ENCODE results near the gene GRAP.
"Not testable (repeated sequence)": the region's sequence is repeated elsewhere in the genome, so short reads cannot be mapped to it uniquely, and the experiment has no call there.

GRAP gene

DNA sequence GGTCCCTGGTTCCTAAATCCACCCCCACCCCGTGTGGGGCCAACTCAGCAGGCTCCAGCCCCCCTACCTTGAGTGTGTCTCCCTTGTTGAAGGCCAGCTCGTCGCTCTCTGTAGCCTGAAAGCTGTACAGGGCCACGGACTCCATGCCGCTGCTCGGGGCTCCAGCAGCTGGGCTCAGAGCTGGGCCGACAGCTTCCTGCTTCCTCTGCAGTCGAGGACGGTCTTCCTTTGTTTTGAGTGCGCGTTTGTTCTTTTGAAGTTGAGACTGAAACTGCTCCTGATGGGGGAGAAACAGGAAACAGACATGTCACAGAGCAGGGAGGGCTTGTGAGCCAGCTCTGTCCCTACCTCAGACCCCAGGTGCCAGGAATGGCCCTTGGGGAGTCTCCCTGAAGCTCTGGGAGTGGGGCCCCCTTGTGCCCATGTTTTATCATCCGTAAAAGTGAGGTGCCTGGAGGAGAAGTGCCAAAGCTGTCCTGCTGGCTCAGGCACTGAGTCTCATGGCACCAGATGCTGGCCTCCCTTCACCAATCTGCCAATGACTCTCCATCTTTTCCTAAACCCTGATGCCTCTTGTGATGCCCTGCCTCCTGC, at the start of gene GRAP:
TSS of gene GRAP (minus strand) at position 176 of the 594 bp plus-strand sequence. CDS start at position 145, 31 bp downstream.
- not testable (repeated sequence) for DNase-seq

DNA sequence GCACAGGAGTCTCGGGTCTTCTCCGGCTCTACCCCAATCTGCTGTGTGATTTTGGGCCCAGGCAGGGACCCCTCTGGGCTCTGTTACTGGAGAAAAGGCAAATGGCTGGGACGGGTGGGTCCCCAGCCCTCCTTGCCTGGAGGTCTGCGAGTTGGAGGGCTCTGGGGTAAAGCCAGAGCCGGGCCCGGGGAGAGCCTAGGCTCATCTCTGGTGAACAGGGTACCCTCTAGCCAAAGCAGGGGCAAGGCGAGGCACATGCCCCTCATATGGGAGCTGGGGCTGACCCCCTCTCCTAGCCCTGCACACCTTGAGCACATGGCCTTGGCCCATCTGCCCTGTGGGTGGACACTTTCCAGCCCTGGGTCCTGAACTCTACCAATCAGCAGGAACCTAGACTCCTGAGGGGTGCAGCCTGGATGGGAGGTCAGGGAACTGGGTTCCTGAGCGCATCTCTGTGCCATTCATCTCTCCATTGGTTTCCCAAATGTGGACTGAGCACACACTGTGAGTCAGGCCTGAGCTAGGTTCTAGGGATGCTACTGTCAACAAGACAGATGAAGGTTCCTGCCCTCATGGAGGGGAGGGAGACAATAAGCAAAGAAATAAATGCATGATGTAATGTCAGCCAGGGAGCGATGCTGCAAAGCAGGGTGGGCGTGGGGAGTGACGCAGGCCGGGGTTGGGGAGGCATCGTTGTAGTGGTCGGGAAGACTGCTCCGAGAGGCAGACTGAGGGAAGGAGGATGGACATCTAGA, 47.1 kb upstream of the GRAP start:
- DNase-seq = not testable (repeated sequence)

DNA sequence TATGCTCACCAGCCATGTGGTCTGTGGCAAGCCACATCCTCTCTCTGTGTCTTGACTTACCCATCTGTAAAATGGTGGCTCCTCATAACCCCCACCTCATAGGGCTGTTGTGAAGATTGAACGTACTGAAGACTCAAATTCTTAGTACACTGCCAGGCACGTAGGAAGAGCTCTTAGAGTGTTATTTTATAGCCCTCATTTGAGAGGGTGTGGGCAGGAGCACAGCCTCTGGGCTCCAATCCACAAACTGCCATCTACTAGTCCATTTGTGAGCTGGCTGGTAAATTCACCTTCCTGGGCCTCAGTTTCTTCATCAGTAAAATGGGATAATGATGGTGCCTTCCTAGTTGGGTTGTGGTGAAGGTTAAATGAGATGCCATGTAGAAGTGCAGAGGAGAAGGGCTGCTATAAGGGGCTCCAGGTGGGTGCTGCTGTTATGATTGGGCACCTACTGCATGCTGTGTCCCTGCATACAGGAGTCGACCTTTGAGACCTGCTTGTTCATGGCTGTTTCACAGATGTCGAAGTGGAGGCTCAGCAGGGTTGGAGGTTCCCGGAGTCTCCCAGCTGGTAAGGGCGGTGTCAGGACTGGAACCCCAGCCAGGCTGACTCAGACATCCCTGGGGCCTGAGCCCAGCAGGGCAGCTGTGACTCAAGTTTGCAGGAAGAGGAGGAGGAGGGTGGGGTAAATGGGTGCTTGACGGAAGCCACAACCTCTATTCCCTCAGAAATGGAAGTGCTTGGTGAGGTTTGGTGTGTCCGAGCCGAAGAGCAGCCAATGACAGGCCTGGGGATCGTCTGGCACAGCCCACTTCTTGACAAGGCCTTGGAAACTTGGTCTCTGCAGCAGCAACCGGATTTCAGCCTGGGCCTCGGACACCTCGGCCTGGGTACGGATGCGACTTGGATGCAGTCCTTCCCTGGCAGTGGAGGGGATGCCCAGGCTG, 46.3 kb upstream of the GRAP start:
- DNase-seq = not testable (repeated sequence)

DNA sequence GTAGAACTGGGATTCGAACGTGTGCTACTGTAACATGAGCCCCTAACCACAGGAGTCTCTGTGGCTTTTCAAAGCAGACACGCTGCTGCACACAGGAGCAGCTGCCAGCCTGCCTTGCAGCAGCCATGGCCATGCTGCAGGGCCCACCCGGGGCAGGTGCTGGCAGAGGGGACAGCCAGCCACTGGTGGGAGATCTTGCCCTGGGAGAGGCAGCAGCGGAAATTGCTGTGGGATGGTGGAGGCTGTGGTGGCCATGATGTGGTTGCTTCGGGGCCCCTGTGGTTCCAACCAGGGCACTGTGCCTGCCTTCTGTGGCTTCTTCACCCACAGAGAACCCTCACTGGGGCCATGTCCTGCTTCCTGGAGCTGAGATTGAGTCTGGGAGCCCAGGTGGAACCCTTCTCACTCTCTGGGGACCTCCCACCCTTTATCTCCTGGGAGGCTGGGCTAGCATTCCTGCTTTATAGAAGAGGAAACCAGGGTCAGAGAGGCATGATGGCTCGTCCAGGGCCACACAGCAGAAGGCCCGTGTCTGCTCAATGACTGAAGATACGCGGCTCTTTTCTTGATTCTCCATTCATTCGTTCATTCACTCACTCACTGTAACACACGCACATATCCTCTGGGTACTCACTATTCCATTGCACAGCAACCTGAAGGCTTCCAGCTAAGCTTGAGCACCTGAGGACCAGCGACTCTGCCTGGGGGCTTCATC, 43.5 kb upstream of the GRAP start:
- DNase-seq = not testable (repeated sequence)

- not testable (repeated sequence) for DNase-seq
These were observed 42.3 kb upstream of the GRAP start for GRCh38 chr17:19088804-19089685.

DNA sequence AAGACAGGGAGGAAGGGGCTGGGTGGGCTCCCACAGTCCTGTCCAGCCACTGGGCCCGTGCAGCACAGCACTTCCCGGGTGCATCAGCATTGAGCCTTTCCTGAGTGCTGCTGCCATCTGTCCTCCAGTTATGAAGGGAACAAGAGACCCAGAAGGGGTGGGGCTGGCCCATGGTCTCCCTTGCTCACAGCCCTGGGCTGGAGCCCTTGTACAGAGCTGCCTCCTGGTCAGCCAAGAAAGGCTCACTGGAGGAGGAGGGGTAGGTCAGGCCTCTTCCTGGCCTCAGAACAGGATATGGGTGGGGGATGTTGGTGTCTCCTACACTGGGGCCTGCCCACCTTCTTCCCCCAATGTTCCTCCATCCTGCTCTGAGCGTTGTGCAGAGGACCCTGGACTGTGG, 30.6 kb upstream of the GRAP start:
- DNase-seq = not testable (repeated sequence)

- not testable (repeated sequence) for DNase-seq
These were observed 29.8 kb upstream of the GRAP start for GRCh38 chr17:19076398-19077192.

DNA sequence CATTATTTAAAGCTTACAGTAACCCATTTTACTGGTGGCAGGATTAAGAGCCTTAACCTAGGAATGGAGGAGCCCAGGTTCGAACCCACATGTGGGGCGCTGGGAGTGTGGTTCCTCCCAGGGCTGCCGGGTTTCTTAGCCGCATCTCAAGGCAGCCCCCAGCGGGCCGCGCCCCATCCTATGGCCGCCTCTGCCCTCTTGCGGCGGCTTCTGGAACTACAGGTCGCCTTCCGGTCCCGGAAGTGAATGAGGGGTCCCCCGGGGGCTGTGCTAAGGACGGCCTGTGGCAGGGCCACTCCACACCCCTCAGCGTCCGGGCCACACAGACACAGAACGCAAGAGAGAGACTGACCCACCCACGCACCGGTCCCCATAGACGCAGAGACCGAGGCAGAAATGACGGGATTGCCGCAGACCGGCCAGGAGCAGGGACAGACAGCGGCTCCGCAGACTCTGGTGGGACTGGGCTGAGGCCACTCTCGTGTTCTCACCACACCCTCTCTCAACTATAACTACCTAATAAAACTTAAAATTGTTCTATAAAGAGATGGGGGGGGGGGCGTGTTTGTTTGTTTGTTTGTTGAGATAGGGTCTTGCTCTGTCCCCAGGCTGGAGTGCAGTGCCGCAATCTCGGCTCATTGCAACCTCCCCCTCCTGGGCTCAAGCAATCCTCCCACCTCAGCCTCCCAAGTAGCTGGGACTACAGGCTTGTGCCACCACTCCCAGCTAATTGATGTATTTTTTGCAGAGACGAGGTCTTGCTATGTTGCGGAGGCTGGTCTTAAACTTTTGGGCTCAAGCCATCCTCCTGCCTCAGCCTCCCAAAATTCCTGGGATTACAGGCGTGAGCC, 23.8 kb upstream of the GRAP start:
- not testable (repeated sequence) for DNase-seq

DNA sequence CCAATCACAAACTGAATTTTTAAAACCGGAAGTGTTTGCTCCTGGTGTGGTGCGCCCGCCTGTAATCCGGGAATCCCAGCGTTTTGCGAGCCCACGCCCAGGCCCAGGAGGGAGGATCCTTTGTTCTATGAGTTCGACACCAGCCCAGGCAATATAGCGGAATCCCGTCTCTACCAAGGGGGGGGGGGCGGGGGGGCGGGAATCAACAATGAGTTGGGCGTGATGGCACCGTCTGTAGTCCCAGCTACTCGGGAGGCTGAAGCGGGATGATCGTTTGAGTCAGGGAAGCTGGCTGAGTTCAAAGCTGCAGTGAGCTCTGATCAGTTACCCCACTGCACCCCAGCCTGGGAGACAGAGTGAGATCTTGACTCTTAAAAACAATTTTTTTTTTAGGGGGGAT, 17.6 kb upstream of the GRAP start:
- DNase-seq = not testable (repeated sequence)

GRCh38 chr17:19063326-19063956, 16.7 kb upstream of the GRAP start:
- not testable (repeated sequence) for DNase-seq

- not testable (repeated sequence) for DNase-seq
These were observed 16.1 kb upstream of the GRAP start for GRCh38 chr17:19062718-19063325.

GRCh38 chr17:19062009-19062717, 15.4 kb upstream of the GRAP start:
- DNase-seq = not testable (repeated sequence)

DNA sequence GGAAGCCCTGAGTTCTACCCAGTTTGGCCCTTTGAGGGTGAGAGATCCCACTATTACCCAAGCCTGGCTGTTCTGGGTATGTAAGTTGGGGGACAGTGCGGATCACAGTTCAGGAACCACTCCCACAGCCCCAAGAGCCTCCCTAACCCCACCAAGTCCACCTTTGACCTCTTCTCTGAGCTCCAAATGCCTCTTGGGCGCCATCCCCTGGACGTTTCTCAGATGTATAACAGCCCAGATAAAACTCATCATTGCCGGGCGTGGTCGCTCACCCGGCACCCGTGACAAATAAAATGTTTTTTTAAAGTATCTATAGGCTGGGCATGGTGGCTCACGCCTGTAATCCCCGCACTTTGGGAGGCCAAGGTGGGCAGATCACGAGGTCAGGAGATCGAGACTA, 8.7 kb upstream of the GRAP start:
- not testable (repeated sequence) for DNase-seq

DNA sequence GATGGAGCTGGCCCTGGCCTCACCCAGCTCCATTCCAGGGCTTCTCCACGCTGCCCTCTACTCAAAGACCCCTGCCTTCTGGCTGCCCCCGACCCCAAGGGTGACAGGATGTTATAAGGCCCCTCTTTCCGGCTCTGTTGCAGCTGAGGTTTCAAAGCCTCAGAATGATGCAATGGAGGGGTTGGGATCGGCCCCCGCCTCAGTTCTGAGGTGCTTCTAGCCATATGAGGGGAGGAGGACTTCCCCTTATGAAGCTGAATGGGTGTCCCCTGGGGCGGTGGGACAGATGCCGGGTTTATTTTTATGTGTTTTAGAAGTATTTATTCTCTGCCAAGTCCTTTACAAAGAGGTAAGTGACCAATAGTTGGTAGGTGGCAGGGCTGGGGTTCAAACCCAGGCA, 2.1 kb upstream of the GRAP start:
- DNase-seq = not testable (repeated sequence)

GRCh38 chr17:19047510-19047909, 753 bp upstream of the GRAP start:
- not testable (repeated sequence) for DNase-seq

DNA sequence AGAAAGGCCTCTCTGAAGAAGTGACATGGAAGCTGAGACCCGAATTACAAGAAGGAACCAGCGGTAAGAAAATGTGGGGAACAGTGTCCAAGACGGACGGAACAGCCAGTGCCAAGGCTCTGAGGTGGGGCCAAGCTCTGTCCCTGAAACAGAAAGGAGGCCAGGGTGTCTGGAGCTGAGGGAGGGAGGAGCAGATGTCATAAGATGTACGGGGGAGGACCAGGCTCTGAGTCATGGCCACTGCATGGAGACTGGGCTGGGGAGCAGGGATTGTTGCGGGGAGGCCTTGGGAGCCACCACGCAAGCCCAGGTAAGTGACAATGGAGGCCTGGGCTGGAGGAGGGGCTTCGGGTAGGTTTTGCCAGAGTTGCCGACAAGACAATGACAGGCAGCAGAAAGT, 2.1 kb downstream of the GRAP start:
- DNase-seq = not testable (repeated sequence)

DNA sequence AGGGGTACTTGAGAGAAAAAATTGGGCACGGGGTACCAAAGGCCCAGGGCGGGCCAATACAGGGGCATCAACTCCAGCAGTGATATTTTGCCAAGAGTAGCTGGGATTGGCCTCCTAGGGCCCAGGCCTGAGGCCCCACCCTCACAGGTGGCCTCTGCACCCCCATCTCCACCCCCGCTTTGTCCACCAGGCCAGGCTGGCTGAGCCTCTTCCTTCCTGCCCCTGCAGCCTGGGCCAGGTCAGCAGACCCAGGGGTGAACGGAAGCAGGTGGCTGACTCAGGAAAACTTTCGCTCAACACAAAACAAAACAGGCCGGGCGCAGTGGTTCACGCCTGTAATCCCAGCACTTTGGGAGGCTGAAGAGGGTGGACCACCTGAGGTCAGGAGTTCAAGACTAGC, 3.7 kb downstream of the GRAP start:
- not testable (repeated sequence) for DNase-seq

DNA sequence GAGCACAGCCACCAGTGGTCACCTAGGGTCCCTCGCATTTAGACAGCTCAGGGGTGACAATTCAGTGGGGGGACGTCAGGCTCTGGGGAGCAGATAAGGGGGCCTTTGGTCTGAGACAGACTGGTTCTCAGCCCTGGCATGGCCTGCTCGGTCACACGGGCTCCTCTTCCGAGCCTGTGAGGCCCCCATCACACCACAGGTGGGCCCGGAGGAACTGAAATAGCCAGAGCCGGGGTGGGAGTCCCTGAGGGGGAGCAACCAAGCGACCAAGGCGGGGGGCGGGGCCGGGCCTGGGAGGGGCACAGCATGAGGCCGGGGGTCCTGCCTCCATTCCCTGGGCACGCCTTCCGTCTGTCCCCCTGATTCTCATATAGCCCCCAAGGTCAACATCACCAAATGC, 4.4 kb downstream of the GRAP start:
- not testable (repeated sequence) for DNase-seq
